M059J (cell line): ENCODE data around the gene FNDC8. TPM values are rescaled to one million over a fixed set of nuclear protein-coding genes. Genes with fewer than 3 reads are reported as not detected.
"Not testable (repeated sequence)": the region's sequence is repeated elsewhere in the genome, so short reads cannot be mapped to it uniquely, and the experiment has no call there.

Experiments used
- DNase-seq: peaks from one replicate; pipeline ENCODE4 v3.0.0-alpha.2; 2012; ENCODE audit warnings: low read depth
- total RNA-seq: library from RNA; depleted of rRNA; stranded (reverse); fragments of >200 nt; shearing (Covaris generic); gene quantifications from 2 replicates; pipeline ENCODE4 v1.2.3, GENCODE V29; 2014

The FNDC8 gene
- total RNA-seq, 1 experiment from 2014 or later, result not detected

GRCh38 chr17:35095741-35096140, 25.7 kb upstream of the FNDC8 start:
- DNase-seq, result no peak

GRCh38 chr17:35097776-35098175, 23.6 kb upstream of the FNDC8 start:
- DNase-seq, result no peak

GRCh38 chr17:35099908-35100307, 21.5 kb upstream of the FNDC8 start:
- DNase-seq, result no peak

GRCh38 chr17:35101036-35101435, 20.4 kb upstream of the FNDC8 start:
- no peak for DNase-seq

- no peak for DNase-seq
Observed at GRCh38 chr17:35101725-35102124, 19.7 kb upstream of the FNDC8 start.

- DNase-seq, result peak; percentile 38
Observed at GRCh38 chr17:35103271-35103670, 18.1 kb upstream of the FNDC8 start.

- DNase-seq, result no peak
Observed at GRCh38 chr17:35104844-35105450, 16.5 kb upstream of the FNDC8 start.

- not testable (repeated sequence) for DNase-seq
Observed at GRCh38 chr17:35110791-35111190, 10.6 kb upstream of the FNDC8 start.

- no peak for DNase-seq
Observed at GRCh38 chr17:35116845-35117244, 4.6 kb upstream of the FNDC8 start.

GRCh38 chr17:35117984-35118383, 3.4 kb upstream of the FNDC8 start:
- peak; percentile 55 for DNase-seq

GRCh38 chr17:35119370-35120165, 1.8 kb upstream of the FNDC8 start, which contains the start of gene RAD51D:
RAD51D (minus strand) TSS chr17:35119860; CDS start chr17:35119613, 247 bp downstream.
- DNase-seq, result peak; percentile 68

- no peak for DNase-seq
Observed at GRCh38 chr17:35127751-35128514, 6.5 kb downstream of the FNDC8 start.

GRCh38 chr17:35129154-35129972, 7.9 kb downstream of the FNDC8 start:
- DNase-seq, result peak; percentile 38

- DNase-seq, result peak; percentile 47
Observed at GRCh38 chr17:35129973-35130351, 8.5 kb downstream of the FNDC8 start.

- no peak for DNase-seq
Observed at GRCh38 chr17:35130392-35130791, 9.0 kb downstream of the FNDC8 start.

- DNase-seq, result no peak
Observed at GRCh38 chr17:35132099-35132498, 10.7 kb downstream of the FNDC8 start.

GRCh38 chr17:35132816-35133550, 11.6 kb downstream of the FNDC8 start:
- no peak for DNase-seq

GRCh38 chr17:35135322-35135721, 13.9 kb downstream of the FNDC8 start:
- DNase-seq, result no peak

GRCh38 chr17:35138218-35138617, 16.8 kb downstream of the FNDC8 start:
- DNase-seq, result no peak

GRCh38 chr17:35141681-35142466, 20.5 kb downstream of the FNDC8 start, which contains the start of gene NLE1:
NLE1 (minus strand) TSS chr17:35142303; CDS start chr17:35142275, 28 bp downstream.
- DNase-seq, result peak; percentile 62
